Motor neuron (in vitro differentiated cells): ENCODE results near the gene CTTNBP2. TPM values are rescaled to one million over a fixed set of nuclear protein-coding genes. Genes with fewer than 3 reads are reported as not detected.
"Not testable (repeated sequence)": the region's sequence is repeated elsewhere in the genome, so short reads cannot be mapped to it uniquely, and the experiment has no call there.

Experiments
- ATAC-seq, 8 experiments: fragments of 200-7000 bp; cut with Tn5 transposase; replicated peaks in 6 of 8; 2 replicates each; pipeline ENCODE4 v1.8.0; 2021; ENCODE audit warnings: mild to moderate bottlenecking in 8 of 8, moderate library complexity in 8 of 8
- H3K27ac ChIP-seq, 2 donors: fragments of 250-450 bp; sonication (Bioruptor Pico); 2 replicates each; pipeline ENCODE4 v1.9.0; 2021; ENCODE audit warnings: antibody characterized with exemption in 2 of 2, mild to moderate bottlenecking in 2 of 2, moderate library complexity in 1 of 2
- H3K4me1 ChIP-seq, 2 donors: fragments of 250-450 bp; sonication (Bioruptor Pico); replicated peaks in 1 of 2; 2 replicates each; pipeline ENCODE4 v1.6.1; 2021; ENCODE audit warnings: antibody characterized with exemption in 2 of 2, mild to moderate bottlenecking in 2 of 2, moderate library complexity in 1 of 2
- H3K4me3 ChIP-seq, 5 donors: fragments of 250-450 bp; sonication (Bioruptor Pico); 2 replicates each; pipeline ENCODE4 v1.9.0; 2021; ENCODE audit warnings: antibody characterized with exemption in 5 of 5, mild to moderate bottlenecking in 5 of 5, moderate library complexity in 4 of 5
- WGBS, 10 experiments: fragments of 450-650 bp; shearing (Covaris generic); methylation state at CpG; one replicate each; pipeline ENCODE4 v1.0.0; 2022; 5-methylcytosine and 5-hydroxymethylcytosine counted together
- in situ Hi-C, 9 experiments: fragments of 400-800 bp; cut with MboI; loops; one replicate each; pipeline ENCODE4 v1.15.0; 2021; ENCODE audit warnings: low sequenced_read_pairs in 9 of 9, low pct_unique_long_range_greater_than_20kb in 2 of 9; ENCODE audit not compliant: unreplicated experiment in 9 of 9
- total RNA-seq, 8 experiments: library from RNA; unstranded; fragments of 300-600 nt; gene quantifications; 2 replicates each; pipeline versions ENCODE4 v1.2.3 to v1.2.4, GENCODE V29; 2022

The CTTNBP2 gene
- total RNA-seq, 8 experiments from 2014 or later: 0.10 to 13.7 (median 12.6) TPM; not detected in 1

DNA sequence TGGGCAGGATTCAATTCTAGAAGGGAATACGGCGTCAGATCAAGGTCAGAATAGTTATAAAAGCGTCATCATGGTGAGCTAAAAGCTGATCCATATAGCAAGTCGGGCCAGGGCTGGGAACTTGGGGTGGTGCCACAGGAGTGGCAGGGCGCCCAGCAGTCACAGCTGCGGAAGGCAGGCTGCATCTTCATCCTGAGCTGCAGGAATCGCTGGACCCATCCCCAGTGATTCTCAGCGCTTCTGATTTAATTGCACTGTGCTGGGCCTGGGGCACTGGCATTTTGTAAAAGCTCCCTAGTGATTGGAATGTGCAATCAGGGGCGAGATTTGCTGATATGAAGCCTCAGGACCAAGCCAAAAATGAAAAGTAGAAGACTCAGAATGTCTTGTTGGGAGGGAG lies 135.3 kb downstream of the CTTNBP2 start:
- in situ Hi-C loops: no loop called here
- no peaks in the 10 kb centered on the region for H3K4me1 ChIP-seq
- no peak for ATAC-seq
- WGBS, 10 experiments: 0 to 100% (median 88%) methylated on average over 1 to 6 of the region's 9 CpGs; no CpG with 5 or more reads in 3 of the 10 experiments
- H3K4me3 ChIP-seq: no peak overlapping the region
- H3K27ac ChIP-seq: no peak overlapping the region

- ATAC-seq: peak in 1 of 8 experiments; percentile 41
- WGBS, 10 experiments: 4 to 100% (median 89%) methylated on average over 1 to 5 of the region's 6 CpGs
- Histone ChIP-seq H3K4me1 (peaks cover 8% of the 10 kb centered on the region in 2 donors), H3K4me3 (no peak overlapping the region), H3K27ac (no peak overlapping the region)
- in situ Hi-C loops: no loop called here
Measured at GRCh38 chr7:117731455-117731854, 141.8 kb downstream of the CTTNBP2 start.

- Histone ChIP-seq H3K4me1 (peaks cover 8% of the 10 kb centered on the region in 2 donors), H3K4me3 (no peak overlapping the region), H3K27ac (no peak overlapping the region)
- ATAC-seq: no peak
- WGBS, 10 experiments: 0 to 100% (median 67%) methylated on average over 1 to 2 of the region's 3 CpGs; no CpG with 5 or more reads in 4 of the 10 experiments
- in situ Hi-C loops: no loop called here
Measured at GRCh38 chr7:117730390-117730789, 142.9 kb downstream of the CTTNBP2 start.

GRCh38 chr7:117728890-117729624 lies 144.2 kb downstream of the CTTNBP2 start:
- Histone ChIP-seq H3K27ac (no peak overlapping the region), H3K4me1 (peaks cover 8% of the 10 kb centered on the region in 2 donors), H3K4me3 (no peak overlapping the region)
- whole genome bisulfite sequencing, 10 experiments: 0 to 100% (median 32%) methylated on average over 1 to 7 of the region's 7 CpGs; no CpG with 5 or more reads in 2 of the 10 experiments
- in situ Hi-C loops: no loop called here
- peak in 7 of 8 experiments; percentile 38 to 97 (median 83) for ATAC-seq

DNA sequence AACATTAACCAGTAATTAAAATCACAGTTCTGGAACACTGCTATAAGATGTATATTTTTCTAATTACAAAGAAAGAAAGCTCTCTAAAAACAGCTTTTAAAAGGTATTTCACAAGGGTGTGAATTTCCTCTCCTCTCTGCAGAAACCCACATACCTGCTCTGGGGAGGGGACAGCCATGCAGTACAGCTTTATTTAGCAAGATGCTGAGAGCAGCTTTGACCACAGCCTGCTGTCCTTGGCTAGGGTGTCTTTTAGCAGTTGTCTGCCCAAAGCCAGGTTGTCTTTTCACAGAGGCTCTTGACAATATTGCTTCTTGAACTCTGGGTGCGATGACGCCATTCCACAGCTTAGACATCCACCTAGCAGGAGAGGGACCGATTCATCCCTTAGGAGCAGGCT lies 148.3 kb downstream of the CTTNBP2 start:
- WGBS, 10 experiments: 0 to 100% (median 93%) methylated on average over 1 to 3 of the region's 3 CpGs; no CpG with 5 or more reads in 1 of the 10 experiments
- in situ Hi-C loops: loop anchor here in 3 of 9 experiments (25.0 kb wide), 2 partner anchors 263 to 788 kb away; no protein-coding TSS in a partner anchor
- Histone ChIP-seq H3K27ac (no peak overlapping the region), H3K4me1 (peaks cover 8% of the 10 kb centered on the region in 2 donors), H3K4me3 (no peak overlapping the region)
- no peak for ATAC-seq

DNA sequence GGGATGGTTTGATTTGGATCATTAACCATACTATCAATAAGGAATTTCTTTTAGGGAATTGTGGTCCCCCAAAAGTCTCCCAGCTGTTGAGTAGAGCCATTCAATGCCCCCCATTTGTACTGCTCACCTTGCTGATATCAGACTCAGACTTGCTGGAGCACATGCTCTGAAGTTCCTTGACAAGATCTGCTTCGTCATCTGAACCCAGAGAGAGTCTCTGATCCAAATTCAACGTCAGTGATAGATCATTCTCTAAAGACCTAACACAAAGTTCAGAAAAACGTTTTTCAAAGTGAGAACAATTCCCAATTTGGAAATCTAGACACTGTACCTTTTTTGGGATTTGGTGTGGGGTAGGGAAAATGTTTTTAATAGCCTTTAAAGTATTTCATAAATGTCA lies 153.9 kb downstream of the CTTNBP2 start:
- in situ Hi-C loops: loop anchor here in 3 of 9 experiments (25.0 kb wide), 2 partner anchors 257 to 782 kb away; no protein-coding TSS in a partner anchor
- Histone ChIP-seq H3K4me1 (no peaks in the 10 kb centered on the region), H3K27ac (no peak overlapping the region), H3K4me3 (no peak overlapping the region)
- no peak for ATAC-seq
- WGBS, 10 experiments: 0 to 90% (median 70%) methylated on average over 2 to 3 of the region's 3 CpGs

DNA sequence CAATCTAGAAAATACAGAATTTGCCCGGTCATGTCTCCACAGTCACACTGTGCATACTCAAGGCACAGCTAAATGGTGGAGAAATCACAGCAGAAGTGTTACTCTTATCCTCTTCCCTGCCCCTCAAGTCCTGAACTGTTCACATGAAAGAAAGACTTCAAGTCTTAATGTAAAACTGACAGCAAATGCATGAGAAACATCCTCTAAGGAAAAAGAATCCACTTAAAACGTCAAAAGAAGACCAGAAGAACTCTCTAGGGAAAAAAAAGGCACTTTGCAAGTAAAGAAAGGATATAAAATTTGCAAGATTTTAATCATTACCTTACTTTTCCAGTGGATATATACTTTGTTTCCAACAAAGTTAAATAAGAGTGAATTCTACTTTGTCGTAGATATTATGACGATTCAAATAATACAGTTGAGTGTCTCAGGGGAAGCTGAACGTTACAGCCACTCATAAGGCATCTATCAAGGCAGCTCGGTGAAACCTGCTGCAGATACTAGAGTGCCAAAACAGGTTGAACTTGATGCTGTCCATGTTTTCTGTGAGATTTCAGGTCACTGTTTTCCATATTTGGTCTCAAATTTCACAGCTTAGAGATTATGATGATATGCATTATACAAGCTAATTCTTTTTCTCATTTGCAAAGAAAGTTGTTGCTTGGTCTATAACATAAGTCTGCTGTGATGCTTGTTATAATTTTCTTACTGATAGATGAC lies 155.0 kb downstream of the CTTNBP2 start:
- peak in 4 of 8 experiments; percentile 18 to 41 (median 26) for ATAC-seq
- 8 to 89% (median 75%) methylated on average over 2 to 6 of the region's 6 CpGs for WGBS, 10 experiments
- Histone ChIP-seq H3K4me3 (no peak overlapping the region), H3K4me1 (no peaks in the 10 kb centered on the region), H3K27ac (no peak overlapping the region)
- in situ Hi-C loops: loop anchor here in 3 of 9 experiments (25.0 kb wide), 2 partner anchors 256 to 781 kb away; no protein-coding TSS in a partner anchor

DNA sequence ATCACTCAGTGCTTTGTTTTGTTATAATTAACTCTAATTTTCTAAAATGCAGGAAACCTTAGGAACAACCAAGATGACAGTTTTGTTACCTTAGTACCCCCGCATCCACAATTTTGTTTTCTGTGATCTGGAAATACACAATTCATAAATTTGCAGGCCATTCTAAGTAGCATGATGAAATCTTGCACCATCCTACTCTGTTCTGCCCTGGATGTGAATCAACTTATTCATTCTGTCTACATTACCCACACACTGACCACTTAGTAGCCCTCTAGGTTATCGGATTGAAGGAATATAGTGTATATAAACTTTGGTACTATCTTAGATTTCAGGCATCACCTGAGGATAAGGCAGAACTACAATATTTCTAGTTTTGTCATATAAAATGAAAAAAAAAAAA lies 155.9 kb downstream of the CTTNBP2 start:
- Histone ChIP-seq H3K27ac (no peak overlapping the region), H3K4me3 (no peak overlapping the region), H3K4me1 (no peaks in the 10 kb centered on the region)
- peak in 3 of 8 experiments; percentile 58 to 80 (median 72) for ATAC-seq
- in situ Hi-C loops: loop anchor here in 3 of 9 experiments (25.0 kb wide), 2 partner anchors 255 to 780 kb away; no protein-coding TSS in a partner anchor
- WGBS, 10 experiments: 52 to 100% (median 91%) methylated on average over 1 to 2 of the region's 2 CpGs

GRCh38 chr7:117716707-117717299 lies 156.4 kb downstream of the CTTNBP2 start:
- Histone ChIP-seq H3K4me3 (no peak overlapping the region), H3K27ac (no peak overlapping the region), H3K4me1 (no peaks in the 10 kb centered on the region)
- peak in 3 of 8 experiments; percentile 42 to 80 (median 50) for ATAC-seq
- in situ Hi-C loops: loop anchor here in 3 of 9 experiments (25.0 kb wide), 2 partner anchors 255 to 780 kb away; no protein-coding TSS in a partner anchor
- WGBS, 10 experiments: 40 to 90% (median 59%) methylated on average over 1 to 4 of the region's 5 CpGs; no CpG with 5 or more reads in 4 of the 10 experiments

DNA sequence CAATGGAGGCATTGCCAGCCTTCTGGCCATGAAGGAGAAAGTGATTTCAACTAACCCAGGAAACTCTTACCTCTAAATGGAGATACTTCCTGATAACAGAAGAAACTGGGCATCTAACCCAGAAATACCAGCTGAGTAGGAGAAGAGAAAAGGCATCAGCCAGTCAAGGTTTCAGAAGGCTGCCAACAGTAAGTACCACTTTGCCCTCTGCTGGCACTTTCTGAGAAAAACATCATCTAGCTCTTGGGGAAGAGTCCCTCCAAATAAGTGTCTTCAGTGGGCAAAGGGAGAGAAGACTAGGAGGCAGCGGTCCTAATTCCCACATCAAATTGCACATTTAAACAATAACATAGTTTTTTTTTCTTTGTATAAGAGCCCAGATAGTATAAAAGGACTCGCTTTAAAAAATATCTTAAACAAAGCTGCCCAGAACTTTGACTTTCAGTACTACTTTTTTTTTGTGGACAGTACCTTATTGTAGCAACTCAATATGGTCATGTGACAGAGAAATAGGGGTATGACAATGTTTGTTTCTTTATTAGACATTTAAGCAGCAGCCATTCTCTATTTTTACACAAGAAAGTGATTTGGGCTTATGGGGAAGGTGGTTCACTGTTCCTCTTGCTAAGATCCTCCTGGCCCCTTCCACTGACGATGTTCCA lies 157.3 kb downstream of the CTTNBP2 start:
- in situ Hi-C loops: loop anchor here in 3 of 9 experiments (25.0 kb wide), 2 partner anchors 254 to 779 kb away; no protein-coding TSS in a partner anchor
- Histone ChIP-seq H3K27ac (no peak overlapping the region), H3K4me1 (no peaks in the 10 kb centered on the region), H3K4me3 (no peak overlapping the region)
- WGBS, 10 experiments: 0 to 100% (median 57%) methylated on average over 1 to 3 of the region's 3 CpGs; no CpG with 5 or more reads in 2 of the 10 experiments
- peak in 5 of 8 experiments; percentile 52 to 85 (median 77) for ATAC-seq

- Histone ChIP-seq H3K4me1 (no peaks in the 10 kb centered on the region), H3K4me3 (no peak overlapping the region), H3K27ac (no peak overlapping the region)
- 0 to 100% (median 55%) methylated on average over 1 of the region's 1 CpG; no CpG with 5 or more reads in 4 of the 10 experiments for WGBS, 10 experiments
- in situ Hi-C loops: loop anchor here in 3 of 9 experiments (25.0 kb wide), 2 partner anchors 249 to 774 kb away; no protein-coding TSS in a partner anchor
- ATAC-seq: no peak
Measured at GRCh38 chr7:117711556-117711955, 161.7 kb downstream of the CTTNBP2 start.

GRCh38 chr7:117708173-117708572 lies 165.1 kb downstream of the CTTNBP2 start:
- H3K4me1 ChIP-seq, H3K4me3 ChIP-seq, ATAC-seq, H3K27ac ChIP-seq: not testable (repeated sequence)
- 13 to 100% (median 93%) methylated on average over 1 to 4 of the region's 4 CpGs; no CpG with 5 or more reads in 1 of the 10 experiments for WGBS, 10 experiments
- in situ Hi-C loops: loop anchor here in 3 of 9 experiments (25.0 kb wide), 2 partner anchors 246 to 771 kb away; no protein-coding TSS in a partner anchor
